ENCODE data around the gene HLA-DPA1. TPM values are rescaled to one million over a fixed set of nuclear protein-coding genes. Genes with fewer than 3 reads are reported as not detected.

The HLA-DPA1 gene
- total and polyA plus RNA-seq, 4 donors = 12.0 to 49.3 (median 29.2) TPM

DNA sequence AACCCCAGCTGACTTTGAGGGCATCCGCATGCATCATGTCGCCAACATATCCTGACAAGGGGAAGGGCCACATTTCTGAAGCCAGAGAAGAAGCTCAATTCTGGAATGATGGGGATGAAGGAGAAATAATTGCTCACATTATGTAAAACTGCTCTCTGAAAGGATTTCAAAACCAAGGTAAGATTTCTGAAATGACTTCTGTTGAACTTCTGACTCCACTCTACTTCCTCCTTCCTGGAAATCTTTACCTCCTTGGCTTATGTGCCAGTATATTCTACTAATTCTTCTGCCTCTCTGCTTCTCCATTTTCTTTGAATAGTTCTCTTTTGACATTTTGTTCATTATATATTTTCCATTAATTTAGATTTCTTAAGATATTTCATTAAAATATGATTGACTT is 34.2 kb upstream of the HLA-DPA1 start:
- H3K27ac ChIP-seq (ENCODE audit: low read depth in 1 of 2, low read length in 2 of 2) = no peak overlapping the region
- DNase-seq (ENCODE audit: low spot score) = no peak
- H3K4me1 ChIP-seq (ENCODE audit: control insufficient read depth in 4 of 4, insufficient read depth in 4 of 4, low read length in 3 of 4) = no peaks in the 10 kb centered on the region
- H3K4me3 ChIP-seq (ENCODE audit: low read depth in 1 of 3, low read length in 3 of 3) = no peak overlapping the region
- no peak for TF ChIP-seq REST (IDR thresholded peaks at IDR 0.05)
- no peak for TF ChIP-seq RAD21 (IDR thresholded peaks at IDR 0.05)
- no peak for TF ChIP-seq EGR1 (IDR thresholded peaks at IDR 0.05; ENCODE audit: low read depth in 2 of 2)
- TF ChIP-seq, protein P1, sequence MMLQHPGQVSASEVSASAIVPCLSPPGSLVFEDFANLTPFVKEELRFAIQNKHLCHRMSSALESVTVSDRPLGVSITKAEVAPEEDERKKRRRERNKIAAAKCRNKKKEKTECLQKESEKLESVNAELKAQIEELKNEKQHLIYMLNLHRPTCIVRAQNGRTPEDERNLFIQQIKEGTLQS (IDR thresholded peaks at IDR 0.05) = no peak
- TF ChIP-seq FOXA2 (IDR thresholded peaks at IDR 0.05) = no peak
- no peak for TF ChIP-seq GABPA (IDR thresholded peaks at IDR 0.05 in 1 of 2, conservative IDR thresholded peaks at IDR 0.05 in 1 of 2)
- TF ChIP-seq JUND (IDR thresholded peaks at IDR 0.05) = no peak
- no peak for TF ChIP-seq HNF4G (IDR thresholded peaks at IDR 0.05)
- no peak for TF ChIP-seq YY1 (IDR thresholded peaks at IDR 0.05)
- H3K9ac ChIP-seq (ENCODE audit: low read depth in 1 of 2, low read length in 2 of 2) = no peak overlapping the region
- H3K36me3 ChIP-seq (ENCODE audit: control insufficient read depth in 4 of 4, insufficient read depth in 3 of 4, low read depth in 1 of 4, low read length in 3 of 4) = no peaks in the 10 kb centered on the region
- H3K27me3 ChIP-seq (ENCODE audit: control insufficient read depth in 4 of 4, insufficient read depth in 4 of 4, low read length in 3 of 4) = peaks cover 0 to 6% (median 0%) of the 10 kb centered on the region in 4 donors
- H3K9me3 ChIP-seq (ENCODE audit: control insufficient read depth in 4 of 4, low read length in 3 of 4) = no peaks in the 10 kb centered on the region
- WGBS = 64% methylated on average over 2 of the region's 2 CpGs

DNA sequence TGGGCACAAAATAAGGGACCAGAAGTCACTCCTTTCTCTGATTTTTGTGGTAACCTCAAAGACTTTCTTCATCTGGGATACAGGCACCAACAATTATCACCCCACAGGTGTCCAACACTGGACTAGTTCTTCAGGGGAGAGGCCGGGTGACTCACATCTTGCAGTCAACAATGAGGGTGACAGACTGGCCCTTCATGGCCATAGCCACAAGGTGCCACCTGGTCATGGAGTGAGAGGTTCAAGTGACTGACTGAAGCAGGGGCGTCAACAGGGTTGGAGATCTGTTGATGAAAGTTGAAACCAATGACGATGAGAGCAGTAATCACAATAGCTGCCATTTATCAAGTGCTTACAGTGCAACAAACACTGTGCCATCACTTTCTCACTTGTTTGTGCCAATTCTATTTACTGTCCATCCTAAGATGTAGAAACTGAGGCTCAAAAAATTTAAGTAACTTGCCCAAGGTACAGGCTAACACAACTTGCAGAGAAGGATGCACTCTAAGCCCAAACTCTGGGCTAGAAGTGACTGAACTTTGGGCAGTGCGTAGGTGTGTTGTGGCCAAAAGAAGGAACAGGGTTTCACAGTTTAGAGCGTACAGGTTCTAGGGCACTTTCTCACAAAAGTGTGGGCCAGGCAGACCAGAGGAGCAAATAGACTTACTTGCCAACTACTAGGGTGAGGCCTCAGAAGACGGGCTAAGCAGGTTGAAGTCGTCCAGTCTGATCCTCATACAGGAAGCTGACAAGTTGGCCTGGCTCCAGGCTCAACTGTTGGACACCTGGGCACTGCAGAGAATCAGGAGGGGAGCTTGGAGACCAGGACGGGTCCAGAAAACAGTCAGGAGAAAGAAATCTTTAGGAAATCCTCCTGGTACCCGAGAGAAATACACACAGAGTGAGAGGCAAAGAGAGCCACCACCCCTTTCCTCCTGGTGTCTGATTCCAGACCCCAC is 32.7 kb upstream of the HLA-DPA1 start:
- no peak for DNase-seq (ENCODE audit: low spot score)
- no peak overlapping the region for H3K9ac ChIP-seq (ENCODE audit: low read depth in 1 of 2, low read length in 2 of 2)
- 65% methylated on average over 9 of the region's 9 CpGs for WGBS
- peaks cover 0 to 3% (median 0%) of the 10 kb centered on the region in 4 donors for H3K27me3 ChIP-seq (ENCODE audit: control insufficient read depth in 4 of 4, insufficient read depth in 4 of 4, low read length in 3 of 4)
- no peak overlapping the region for H3K27ac ChIP-seq (ENCODE audit: low read depth in 1 of 2, low read length in 2 of 2)
- TF ChIP-seq RAD21 (IDR thresholded peaks at IDR 0.05) (no peak), ZBTB33 (IDR thresholded peaks at IDR 0.05) (no peak), JUND (IDR thresholded peaks at IDR 0.05) (no peak), TAF1 (conservative IDR thresholded peaks at IDR 0.05) (no peak), HNF4A (conservative IDR thresholded peaks at IDR 0.05) (no peak), EGR1 (IDR thresholded peaks at IDR 0.05; ENCODE audit: low read depth in 2 of 2) (no peak), SP1 (IDR thresholded peaks at IDR 0.05) (no peak), CTCF (IDR thresholded peaks at IDR 0.05; ENCODE audit: low read depth, low read length, missing input control) (no peak), NR2F2 (IDR thresholded peaks at IDR 0.05) (no peak), FOXA1 (IDR thresholded peaks at IDR 0.05) (no peak), YY1 (IDR thresholded peaks at IDR 0.05) (no peak), GABPA (IDR thresholded peaks at IDR 0.05 in 1 of 2, conservative IDR thresholded peaks at IDR 0.05 in 1 of 2) (no peak), FOXA2 (IDR thresholded peaks at IDR 0.05) (no peak), HNF4G (IDR thresholded peaks at IDR 0.05) (no peak)
- TF ChIP-seq, protein P2, sequence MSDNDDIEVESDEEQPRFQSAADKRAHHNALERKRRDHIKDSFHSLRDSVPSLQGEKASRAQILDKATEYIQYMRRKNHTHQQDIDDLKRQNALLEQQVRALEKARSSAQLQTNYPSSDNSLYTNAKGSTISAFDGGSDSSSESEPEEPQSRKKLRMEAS (IDR thresholded peaks at IDR 0.05) = no peak
- no peaks in the 10 kb centered on the region for H3K4me1 ChIP-seq (ENCODE audit: control insufficient read depth in 4 of 4, insufficient read depth in 4 of 4, low read length in 3 of 4)
- H3K9me3 ChIP-seq (ENCODE audit: control insufficient read depth in 4 of 4, low read length in 3 of 4) = no peaks in the 10 kb centered on the region
- no peak overlapping the region for H3K4me3 ChIP-seq (ENCODE audit: low read depth in 1 of 3, low read length in 3 of 3)
- H3K36me3 ChIP-seq (ENCODE audit: control insufficient read depth in 4 of 4, insufficient read depth in 3 of 4, low read depth in 1 of 4, low read length in 3 of 4) = no peaks in the 10 kb centered on the region
